Vagina (tissue), 2 donors: ENCODE measurements around the gene SRSF2. TPM values are rescaled to one million over a fixed set of nuclear protein-coding genes. Genes with fewer than 3 reads are reported as not detected.

ENCODE experiments used
- DNase-seq, 2 donors: peaks; one replicate each; pipeline ENCODE4 v3.0.0-alpha.2; 2017; ENCODE audit errors: extremely low spot score in 2 of 2
- H3K27ac ChIP-seq: fragments of 200-600 bp; sonication (generic); one replicate; pipeline ENCODE4 v1.5.1; 2019
- H3K27me3 ChIP-seq: fragments of 200-600 bp; sonication (generic); one replicate; pipeline ENCODE4 v1.5.1; 2019
- H3K36me3 ChIP-seq, 2 donors: fragments of 200-600 bp; sonication (generic); one replicate each; pipeline ENCODE4 v1.5.1; 2017 to 2019
- H3K4me1 ChIP-seq: fragments of 200-600 bp; sonication (generic); one replicate; pipeline ENCODE4 v1.5.1; 2019
- H3K4me3 ChIP-seq, 2 donors: fragments of 200-600 bp; sonication (generic); 1 replicate in 1 of 2; 2 replicates in 1 of 2; pipeline ENCODE4 v1.5.1; 2016 to 2019
- H3K9me3 ChIP-seq: fragments of 200-600 bp; sonication (generic); one replicate; pipeline ENCODE4 v1.5.1; 2019
- POLR2A ChIP-seq, 2 donors: fragments of 450-650 bp; IDR thresholded peaks; one replicate each; pipeline ENCODE4 v1.6.1; 2017; ENCODE audit warnings: antibody characterized with exemption in 2 of 2, mild to moderate bottlenecking in 2 of 2, moderate library complexity in 2 of 2
- POLR2AphosphoS5 ChIP-seq, 2 donors: sonication (generic); formaldehyde crosslinking; IDR thresholded peaks; one replicate each; pipeline ENCODE4 v1.9.0; 2017; ENCODE audit warnings: antibody characterized with exemption in 2 of 2, mild to moderate bottlenecking in 2 of 2, low read depth in 1 of 2; ENCODE audit not compliant: insufficient read depth in 1 of 2
- intact Hi-C: fragments of 100-400 bp; cut with DNase I; formaldehyde crosslinking; loops from one replicate; pipeline ENCODE4 v1.15.1; 2023
- total RNA-seq: library from RNA; depleted of rRNA; stranded (reverse); fragments of >200 nt; gene quantifications from one replicate; pipeline ENCODE4 v1.2.3, GENCODE V29; 2016
- TF ChIP-seq, protein P1 (sequence below), 3 experiments: fragments of 450-650 bp in 2 of 3; fragments of 200-600 bp in 1 of 3; sonication (generic) in 1 of 3; IDR thresholded peaks; one replicate each; pipeline ENCODE4 v1.5.1; 2017 to 2019; ENCODE audit warnings: antibody characterized with exemption in 3 of 3, mild to moderate bottlenecking in 2 of 3, moderate library complexity in 2 of 3

SRSF2 gene
- total RNA-seq, 1 donor from 2014 or later: 413 TPM

- intact Hi-C loops: no loop called here
These were observed 16.2 kb upstream of the SRSF2 start for GRCh38 chr17:76753061-76753961.

GRCh38 chr17:76752006-76752405 is 14.9 kb upstream of the SRSF2 start:
- H3K27ac ChIP-seq: no peak overlapping the region

More at GRCh38 chr17:76753061-76753961, 16.2 kb upstream of the SRSF2 start:
- no peaks in the 10 kb centered on the region for H3K27me3 ChIP-seq
- peaks cover 0 to 11% of the 10 kb centered on the region in 2 donors for H3K36me3 ChIP-seq
- DNase-seq: no peak
- no peak overlapping the region for H3K4me3 ChIP-seq
- no peaks in the 10 kb centered on the region for H3K4me1 ChIP-seq
- H3K27ac ChIP-seq: no peak overlapping the region
- TF ChIP-seq POLR2AphosphoS5 (IDR thresholded peaks at IDR 0.05; ENCODE audit: insufficient read depth in 1 of 2, low read depth in 1 of 2): no peak
- TF ChIP-seq, protein P1, sequence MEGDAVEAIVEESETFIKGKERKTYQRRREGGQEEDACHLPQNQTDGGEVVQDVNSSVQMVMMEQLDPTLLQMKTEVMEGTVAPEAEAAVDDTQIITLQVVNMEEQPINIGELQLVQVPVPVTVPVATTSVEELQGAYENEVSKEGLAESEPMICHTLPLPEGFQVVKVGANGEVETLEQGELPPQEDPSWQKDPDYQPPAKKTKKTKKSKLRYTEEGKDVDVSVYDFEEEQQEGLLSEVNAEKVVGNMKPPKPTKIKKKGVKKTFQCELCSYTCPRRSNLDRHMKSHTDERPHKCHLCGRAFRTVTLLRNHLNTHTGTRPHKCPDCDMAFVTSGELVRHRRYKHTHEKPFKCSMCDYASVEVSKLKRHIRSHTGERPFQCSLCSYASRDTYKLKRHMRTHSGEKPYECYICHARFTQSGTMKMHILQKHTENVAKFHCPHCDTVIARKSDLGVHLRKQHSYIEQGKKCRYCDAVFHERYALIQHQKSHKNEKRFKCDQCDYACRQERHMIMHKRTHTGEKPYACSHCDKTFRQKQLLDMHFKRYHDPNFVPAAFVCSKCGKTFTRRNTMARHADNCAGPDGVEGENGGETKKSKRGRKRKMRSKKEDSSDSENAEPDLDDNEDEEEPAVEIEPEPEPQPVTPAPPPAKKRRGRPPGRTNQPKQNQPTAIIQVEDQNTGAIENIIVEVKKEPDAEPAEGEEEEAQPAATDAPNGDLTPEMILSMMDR (IDR thresholded peaks at IDR 0.05): no peak
- no peak for TF ChIP-seq POLR2A (IDR thresholded peaks at IDR 0.05)
- no peaks in the 10 kb centered on the region for H3K9me3 ChIP-seq

DNA sequence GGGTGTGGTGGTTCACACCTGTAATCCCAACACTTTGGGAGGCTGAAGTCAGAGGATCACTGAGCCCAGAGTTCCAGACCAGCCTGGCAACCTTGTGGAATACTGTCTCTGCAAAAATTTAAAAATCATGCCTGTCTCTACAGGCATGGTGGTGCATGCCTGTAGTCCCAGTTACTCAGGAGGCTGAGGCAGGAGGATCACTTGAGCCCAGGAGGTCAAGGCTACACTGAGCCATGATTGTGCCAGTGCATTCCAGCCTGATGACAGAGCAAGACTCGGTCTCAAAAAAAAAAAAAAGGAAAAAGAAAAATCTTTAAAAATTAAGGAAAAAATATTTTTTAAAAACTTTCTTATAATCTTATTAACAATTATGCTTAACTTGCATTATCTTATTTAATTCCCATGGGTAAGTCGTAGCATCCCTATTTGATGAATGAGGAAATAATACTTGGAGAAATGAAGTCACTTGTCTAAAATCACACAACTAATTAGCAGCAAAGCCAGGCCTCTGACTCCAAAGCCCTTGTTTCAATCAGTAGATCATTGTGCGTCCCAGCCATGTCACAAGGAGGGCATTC is 14.4 kb upstream of the SRSF2 start:
- no peak for DNase-seq
- H3K4me1 ChIP-seq: no peaks in the 10 kb centered on the region
- TF ChIP-seq, protein P1 (IDR thresholded peaks at IDR 0.05): no peak
- no peak for TF ChIP-seq POLR2A (IDR thresholded peaks at IDR 0.05)
- no peak for TF ChIP-seq POLR2AphosphoS5 (IDR thresholded peaks at IDR 0.05; ENCODE audit: insufficient read depth in 1 of 2, low read depth in 1 of 2)
- no peak overlapping the region for H3K27ac ChIP-seq
- no peaks in the 10 kb centered on the region for H3K9me3 ChIP-seq
- intact Hi-C loops: no loop called here
- H3K36me3 ChIP-seq: peaks cover 0 to 11% of the 10 kb centered on the region in 2 donors
- H3K27me3 ChIP-seq: no peaks in the 10 kb centered on the region
- no peak overlapping the region for H3K4me3 ChIP-seq

More at GRCh38 chr17:76752006-76752405, 14.9 kb upstream of the SRSF2 start:
- no peak for DNase-seq
- Histone ChIP-seq H3K9me3 (no peaks in the 10 kb centered on the region), H3K4me3 (no peak overlapping the region), H3K27me3 (no peaks in the 10 kb centered on the region), H3K36me3 (peaks cover 0 to 11% of the 10 kb centered on the region in 2 donors), H3K4me1 (no peaks in the 10 kb centered on the region)
- intact Hi-C loops: no loop called here
- TF ChIP-seq, protein P1 (IDR thresholded peaks at IDR 0.05): no peak
- no peak for TF ChIP-seq POLR2AphosphoS5 (IDR thresholded peaks at IDR 0.05; ENCODE audit: insufficient read depth in 1 of 2, low read depth in 1 of 2)
- no peak for TF ChIP-seq POLR2A (IDR thresholded peaks at IDR 0.05)

DNA sequence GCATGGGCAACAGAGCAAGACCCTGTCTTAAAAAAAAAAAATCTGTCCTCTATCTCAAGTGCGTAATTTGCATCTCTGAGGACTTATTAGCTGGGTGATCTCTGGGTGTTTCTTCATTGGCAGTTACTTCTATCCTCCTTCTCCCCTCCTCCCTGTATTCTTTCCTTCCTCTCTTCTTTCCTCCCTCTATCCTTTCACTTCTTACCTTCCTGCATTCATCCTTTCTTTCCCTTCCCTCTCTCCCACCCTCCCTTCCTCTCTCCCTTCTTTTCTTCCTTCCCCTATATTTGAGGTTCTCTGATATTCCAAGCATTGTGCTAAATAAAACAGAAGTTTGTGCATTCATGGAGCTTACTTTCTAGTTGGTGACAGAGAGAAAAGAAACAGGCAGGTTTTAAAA is 11.5 kb upstream of the SRSF2 start:
- intact Hi-C loops: no loop called here

More for the DNA sequence above, 11.5 kb upstream of the SRSF2 start:
- DNase-seq: no peak
- H3K36me3 ChIP-seq: peaks cover 0 to 30% of the 10 kb centered on the region in 2 donors
- H3K9me3 ChIP-seq: no peaks in the 10 kb centered on the region
- no peak overlapping the region for H3K4me3 ChIP-seq
- no peaks in the 10 kb centered on the region for H3K4me1 ChIP-seq
- no peak overlapping the region for H3K27ac ChIP-seq
- no peak for TF ChIP-seq POLR2A (IDR thresholded peaks at IDR 0.05)
- TF ChIP-seq, protein P1 (IDR thresholded peaks at IDR 0.05): no peak
- no peak for TF ChIP-seq POLR2AphosphoS5 (IDR thresholded peaks at IDR 0.05; ENCODE audit: insufficient read depth in 1 of 2, low read depth in 1 of 2)
- H3K27me3 ChIP-seq: no peaks in the 10 kb centered on the region
